AML-193 (cell line): ENCODE results near the gene OSER1.

Source experiments
- DNase-seq, 2 experiments: peaks; one replicate each; lab custom pipeline; 2025; lab: John Stamatoyannopoulos, UW

OSER1 gene

DNA sequence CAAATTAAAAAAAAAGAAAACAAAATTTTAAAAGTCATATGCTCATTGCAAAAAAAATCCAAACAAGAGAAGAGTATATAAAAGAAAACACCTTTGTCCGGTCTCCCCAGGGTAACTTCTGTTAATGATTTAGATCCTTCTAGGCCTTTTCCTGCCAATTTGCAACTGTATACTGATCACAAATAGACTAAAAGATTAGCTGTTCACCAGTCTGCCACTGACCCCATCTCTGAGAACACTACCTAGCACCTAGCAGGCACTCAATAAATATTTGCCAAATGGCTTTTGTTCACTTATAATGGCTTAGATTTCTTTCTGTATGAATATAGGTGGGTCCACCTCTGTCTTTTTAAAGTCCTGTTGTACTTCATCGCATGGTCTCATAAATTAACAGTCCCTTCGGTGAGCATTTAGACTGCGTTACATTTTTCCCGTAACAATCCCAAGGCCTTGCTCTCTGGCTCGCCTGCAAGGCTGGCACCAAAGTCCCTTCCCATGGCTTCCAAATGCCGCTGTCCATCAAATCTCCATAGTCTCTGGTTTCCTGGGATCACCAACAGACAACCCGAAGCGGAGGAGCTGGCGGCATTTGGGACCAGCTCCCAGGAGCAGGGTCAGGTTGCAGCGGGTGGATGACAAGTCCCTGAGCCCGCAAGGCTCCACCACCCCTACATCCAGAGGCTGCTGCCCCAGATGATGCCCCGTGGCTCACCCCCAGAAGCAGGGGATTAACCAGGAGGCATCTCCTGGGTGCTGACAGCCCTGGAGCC is 35.4 kb downstream of the OSER1 start:
- no peak for DNase-seq

GRCh38 chr20:44173846-44174245 is 36.7 kb downstream of the OSER1 start:
- no peak for DNase-seq

- no peak for DNase-seq
Measured at GRCh38 chr20:44173116-44173515, 37.5 kb downstream of the OSER1 start.

- DNase-seq: no peak
Measured at GRCh38 chr20:44172572-44172950, 38.0 kb downstream of the OSER1 start.

DNA sequence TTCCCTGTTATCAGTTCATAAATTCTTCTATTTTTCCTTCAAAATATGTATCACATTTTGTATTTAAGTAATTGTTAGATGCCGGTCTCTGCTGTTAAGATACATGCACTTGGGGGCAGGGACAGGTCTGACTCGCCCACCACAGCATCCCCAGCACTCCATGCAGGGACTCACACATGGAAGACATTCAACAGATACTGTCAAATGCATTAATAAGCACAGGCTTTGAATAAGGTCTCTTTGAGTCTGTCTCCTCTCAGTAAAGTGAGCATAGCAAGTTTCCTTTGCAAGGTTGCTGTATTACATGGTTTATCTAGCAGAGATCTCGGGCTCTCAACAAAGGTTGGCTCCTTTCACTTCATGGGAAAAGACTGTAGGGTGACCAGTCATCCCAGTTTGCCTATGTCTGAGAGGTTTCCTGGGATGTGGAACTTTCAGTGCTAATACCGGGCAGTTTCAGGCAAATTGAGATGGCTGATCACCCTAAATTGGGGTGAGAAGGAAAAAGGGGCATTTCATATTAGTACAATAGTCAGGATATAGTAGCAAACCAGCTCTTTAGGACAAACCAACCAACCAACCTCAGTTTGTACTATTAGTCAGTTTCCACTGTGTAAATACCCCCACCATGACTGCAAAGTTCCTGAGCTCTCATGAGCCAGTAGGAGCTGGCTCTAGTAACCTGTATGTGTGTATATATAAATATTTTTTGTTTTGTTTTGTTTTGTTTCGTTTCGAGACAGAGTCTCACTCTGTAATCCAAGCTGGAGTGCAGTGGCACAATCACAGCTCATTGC is 38.6 kb downstream of the OSER1 start:
- no peak for DNase-seq

GRCh38 chr20:44170816-44171410 is 39.7 kb downstream of the OSER1 start:
- DNase-seq: no peak

DNA sequence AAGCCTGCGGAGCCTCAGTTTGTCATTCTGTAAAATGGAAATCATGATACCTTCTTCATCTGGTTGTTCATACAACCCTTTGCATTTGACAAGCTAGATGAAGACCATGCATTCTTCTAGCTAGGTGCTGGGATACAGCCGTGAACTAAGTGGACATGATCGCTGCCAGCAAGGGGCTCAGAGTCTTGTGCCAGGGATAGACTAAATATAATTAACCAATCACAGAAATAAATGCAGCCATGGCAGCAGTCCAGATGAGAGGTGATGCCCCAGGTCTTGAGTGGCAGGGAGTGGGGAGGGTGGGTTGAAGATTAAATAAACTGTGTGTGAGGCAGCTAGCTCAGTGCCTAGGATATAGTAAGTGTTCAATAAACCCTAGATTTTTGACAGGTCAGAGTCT is 42.8 kb downstream of the OSER1 start:
- DNase-seq: no peak

GRCh38 chr20:44166477-44166876 is 44.1 kb downstream of the OSER1 start:
- DNase-seq: no peak

- no peak for DNase-seq
Measured at GRCh38 chr20:44166008-44166407, 44.6 kb downstream of the OSER1 start.

GRCh38 chr20:44160133-44160532 is 50.4 kb downstream of the OSER1 start:
- no peak for DNase-seq

DNA sequence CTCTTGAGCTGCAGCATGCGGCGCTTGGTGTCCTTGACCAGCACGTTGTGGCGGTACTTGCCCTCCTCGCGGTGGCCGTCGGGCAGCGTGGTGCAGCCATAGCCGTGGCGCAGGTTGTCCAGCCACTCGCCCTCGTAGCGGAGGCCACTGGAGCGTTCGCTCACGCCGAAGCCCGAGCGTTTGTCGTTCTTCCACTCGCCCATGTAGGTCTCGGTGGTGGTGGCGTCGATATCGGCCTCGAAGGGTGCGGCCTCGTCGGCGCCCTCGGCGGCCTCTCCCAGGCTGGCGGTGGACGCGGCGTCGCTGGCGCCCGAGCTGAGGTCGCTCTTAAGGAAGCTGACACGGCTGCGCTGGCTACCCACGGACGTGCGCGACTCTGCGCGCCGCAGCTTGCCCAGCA is 50.9 kb downstream of the OSER1 start:
- DNase-seq: no peak

GRCh38 chr20:44159125-44159524 is 51.4 kb downstream of the OSER1 start:
- no peak for DNase-seq

DNA sequence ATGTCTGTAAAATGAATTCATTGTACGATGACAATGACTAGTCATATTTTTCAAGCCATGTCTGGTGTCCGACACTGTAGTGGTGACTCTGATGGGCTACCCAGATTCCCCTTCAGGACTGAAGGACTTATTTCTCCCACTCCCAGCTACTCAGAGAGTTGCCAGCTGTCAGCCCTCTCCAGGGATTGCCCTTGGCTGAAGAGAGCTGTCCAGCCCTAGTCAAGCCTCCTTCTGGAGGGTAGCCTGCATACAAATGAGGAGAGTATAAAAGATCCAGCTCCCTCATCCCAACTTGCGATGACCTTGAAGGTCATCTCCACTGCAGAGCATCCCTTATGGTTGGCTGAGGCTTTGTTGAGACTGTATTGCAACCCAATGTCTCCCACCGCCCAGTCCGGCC is 53.5 kb downstream of the OSER1 start:
- no peak for DNase-seq

DNA sequence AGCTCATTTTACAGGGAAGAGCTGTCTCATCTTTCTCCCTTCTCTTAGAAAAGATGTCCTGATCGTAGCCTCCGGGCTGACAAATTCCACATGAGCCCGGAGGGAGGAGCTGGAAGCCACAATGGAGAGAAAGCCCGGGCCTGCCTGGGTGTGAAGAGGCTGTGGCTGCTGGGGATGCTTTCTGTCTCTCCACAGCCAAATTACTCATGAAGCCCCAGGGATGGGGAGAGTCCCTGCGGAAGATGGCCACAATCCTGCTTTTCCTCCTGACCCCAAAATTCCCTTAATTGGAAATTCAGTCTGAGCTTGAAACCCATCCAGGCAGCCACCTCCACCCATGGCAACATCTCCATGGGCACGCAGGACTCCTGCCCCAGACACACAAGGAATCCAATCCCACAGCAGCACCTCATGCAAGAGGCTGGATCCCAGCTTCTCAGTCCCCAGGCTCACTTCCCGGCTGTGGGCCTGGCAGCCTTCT is 56.0 kb downstream of the OSER1 start:
- no peak for DNase-seq

DNA sequence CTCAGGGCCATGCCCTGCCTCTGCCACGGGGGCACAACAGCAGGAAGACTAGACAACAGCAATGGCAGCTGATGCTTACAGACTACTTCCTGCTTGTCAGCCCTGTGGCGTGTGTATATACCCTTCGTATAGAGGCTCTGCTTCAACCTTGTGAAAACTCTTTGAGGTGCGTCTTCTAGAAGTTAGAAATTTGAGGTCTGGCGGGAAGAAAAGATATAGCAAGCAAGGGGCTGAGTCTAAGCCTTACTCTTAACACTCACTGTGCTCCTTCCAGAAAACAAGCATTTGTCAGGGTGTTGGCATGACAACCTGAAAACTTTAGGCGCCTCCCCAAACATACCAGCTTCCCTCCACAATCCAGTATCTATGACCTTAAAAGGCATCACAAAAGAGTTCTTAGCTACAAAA is 56.9 kb downstream of the OSER1 start:
- DNase-seq: no peak

GRCh38 chr20:44151621-44152416 is 58.8 kb downstream of the OSER1 start:
- no peak for DNase-seq

DNA sequence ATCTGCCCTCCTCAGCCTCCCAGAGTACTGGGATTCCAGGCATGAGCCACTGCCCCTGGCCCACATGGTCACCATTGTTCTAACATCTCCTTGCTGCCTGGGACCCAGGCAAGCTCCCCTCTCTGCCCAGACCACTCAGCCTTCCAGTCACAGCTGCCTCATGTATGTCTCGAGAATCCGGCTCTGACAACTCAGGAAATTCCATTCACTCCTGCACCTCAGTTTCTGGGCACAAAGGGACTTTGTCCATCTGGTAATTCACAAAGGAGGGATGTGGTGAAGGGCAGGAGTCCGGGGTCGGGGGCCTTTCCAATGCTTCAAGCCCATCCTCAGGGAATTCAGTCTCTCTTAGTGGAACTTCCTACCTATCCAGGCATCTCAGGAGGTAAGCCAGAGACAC is 64.3 kb downstream of the OSER1 start:
- DNase-seq: no peak
